IPS DF 6.9 (cell line): ENCODE measurements around the gene KRTDAP.

Experiments used
- DNase-seq: peaks from one replicate; pipeline ENCODE4 v3.0.0-alpha.2; 2013; ENCODE audit warnings: low read depth, low spot score
- H3K27ac ChIP-seq: one replicate; pipeline ENCODE4 v1.5.1; 2013; ENCODE audit warnings: low read length, control low read depth
- H3K27me3 ChIP-seq: 2 replicates; pipeline ENCODE4 v1.6.1; 2013; ENCODE audit warnings: mild to moderate bottlenecking, low read length; ENCODE audit not compliant: control insufficient read depth, insufficient read depth
- H3K36me3 ChIP-seq: 2 replicates; pipeline ENCODE4 v1.6.1; 2013; ENCODE audit warnings: low read length; ENCODE audit not compliant: control insufficient read depth, insufficient read depth
- H3K4me1 ChIP-seq: 2 replicates; pipeline ENCODE4 v1.6.1; 2013; ENCODE audit warnings: low read length; ENCODE audit not compliant: control insufficient read depth, insufficient read depth
- H3K4me3 ChIP-seq: 2 replicates; pipeline ENCODE4 v1.5.1; 2013; ENCODE audit warnings: mild to moderate bottlenecking, low read length
- H3K9me3 ChIP-seq: 2 replicates; pipeline ENCODE4 v1.6.1; 2013; ENCODE audit warnings: low read length, inconsistent platforms; ENCODE audit not compliant: control insufficient read depth, insufficient read depth
- WGBS: extraction: QIAGEN DNeasy Blood & Tissue Kit; methylation state at CpG from one replicate; pipeline ENCODE4 v1.1.7; 2013; ENCODE audit warnings: mixed read lengths, missing lambda C conversion rate; ENCODE audit not compliant: insufficient read length, insufficient coverage; 5-methylcytosine and 5-hydroxymethylcytosine counted together

The KRTDAP gene

GRCh38 chr19:35500611-35501010, 10.3 kb upstream of the KRTDAP start:
- Histone ChIP-seq H3K36me3 (peaks cover 40% of the 10 kb centered on the region), H3K4me1 (no peaks in the 10 kb centered on the region)
- no CpG with 5 or more reads among the region's 10 CpGs for WGBS

GRCh38 chr19:35498984-35499527, 8.8 kb upstream of the KRTDAP start:
- Histone ChIP-seq H3K4me1 (peaks cover 2% of the 10 kb centered on the region; the same call in 1 of the 2 replicates), H3K4me3 (no peak overlapping the region), H3K36me3 (peaks cover 33% of the 10 kb centered on the region), H3K27me3 (no peaks in the 10 kb centered on the region), H3K9me3 (no peaks in the 10 kb centered on the region), H3K27ac (no peak overlapping the region)
- no CpG with 5 or more reads among the region's 9 CpGs for WGBS
- no peak for DNase-seq

More at GRCh38 chr19:35500611-35501010, 10.3 kb upstream of the KRTDAP start:
- H3K27ac ChIP-seq: no peak overlapping the region
- no peak overlapping the region for H3K4me3 ChIP-seq
- no peaks in the 10 kb centered on the region for H3K27me3 ChIP-seq
- no peaks in the 10 kb centered on the region for H3K9me3 ChIP-seq
- DNase-seq: no peak

GRCh38 chr19:35498220-35498619, 8.0 kb upstream of the KRTDAP start:
- Histone ChIP-seq H3K27ac (no peak overlapping the region), H3K27me3 (no peaks in the 10 kb centered on the region), H3K4me1 (peaks cover 2% of the 10 kb centered on the region; the same call in 1 of the 2 replicates), H3K36me3 (peaks cover 29% of the 10 kb centered on the region), H3K9me3 (no peaks in the 10 kb centered on the region), H3K4me3 (no peak overlapping the region)
- WGBS: no CpG with 5 or more reads among the region's 3 CpGs
- no peak for DNase-seq

GRCh38 chr19:35497406-35497805, 7.1 kb upstream of the KRTDAP start:
- H3K36me3 ChIP-seq: peaks cover 26% of the 10 kb centered on the region
- no peak for DNase-seq
- WGBS: no CpG with 5 or more reads among the region's 14 CpGs
- H3K4me3 ChIP-seq: no peak overlapping the region
- no peaks in the 10 kb centered on the region for H3K27me3 ChIP-seq
- no peak overlapping the region for H3K27ac ChIP-seq
- H3K4me1 ChIP-seq: peaks cover 2% of the 10 kb centered on the region; the same call in 1 of the 2 replicates
- no peaks in the 10 kb centered on the region for H3K9me3 ChIP-seq

GRCh38 chr19:35495107-35496064, 5.1 kb upstream of the KRTDAP start:
- peaks cover 2% of the 10 kb centered on the region; the same call in 1 of the 2 replicates for H3K4me1 ChIP-seq
- no peaks in the 10 kb centered on the region for H3K9me3 ChIP-seq
- H3K4me3 ChIP-seq: no peak overlapping the region
- no peaks in the 10 kb centered on the region for H3K27me3 ChIP-seq
- WGBS: no CpG with 5 or more reads among the region's 30 CpGs
- no peak overlapping the region for H3K27ac ChIP-seq
- DNase-seq: no peak
- peaks cover 18% of the 10 kb centered on the region for H3K36me3 ChIP-seq

- peaks cover 2% of the 10 kb centered on the region; the same call in 1 of the 2 replicates for H3K4me1 ChIP-seq
- H3K4me3 ChIP-seq: no peak overlapping the region
- no CpG with 5 or more reads among the region's 9 CpGs for WGBS
- H3K9me3 ChIP-seq: no peaks in the 10 kb centered on the region
- no peak overlapping the region for H3K27ac ChIP-seq
- DNase-seq: no peak
- H3K27me3 ChIP-seq: no peaks in the 10 kb centered on the region
- peaks cover 7% of the 10 kb centered on the region for H3K36me3 ChIP-seq
These were observed 3.7 kb upstream of the KRTDAP start for GRCh38 chr19:35493971-35494370.

GRCh38 chr19:35491836-35492360, 1.6 kb upstream of the KRTDAP start:
- no peaks in the 10 kb centered on the region for H3K36me3 ChIP-seq
- no peak overlapping the region for H3K27ac ChIP-seq
- H3K4me3 ChIP-seq: no peak overlapping the region
- no CpG with 5 or more reads among the region's 9 CpGs for WGBS
- DNase-seq: no peak
- H3K27me3 ChIP-seq: no peaks in the 10 kb centered on the region
- H3K9me3 ChIP-seq: no peaks in the 10 kb centered on the region
- peaks cover 2% of the 10 kb centered on the region; the same call in 1 of the 2 replicates for H3K4me1 ChIP-seq

GRCh38 chr19:35488677-35489076, 1.6 kb downstream of the KRTDAP start:
- H3K4me3 ChIP-seq: no peak overlapping the region
- no peaks in the 10 kb centered on the region for H3K27me3 ChIP-seq
- no peak overlapping the region for H3K27ac ChIP-seq
- no peak for DNase-seq
- no peaks in the 10 kb centered on the region for H3K36me3 ChIP-seq
- H3K4me1 ChIP-seq: no peaks in the 10 kb centered on the region
- H3K9me3 ChIP-seq: no peaks in the 10 kb centered on the region
- WGBS: no CpG with 5 or more reads among the region's 16 CpGs

GRCh38 chr19:35487656-35488182, 2.5 kb downstream of the KRTDAP start:
- no peak for DNase-seq
- no CpG with 5 or more reads among the region's 10 CpGs for WGBS
- Histone ChIP-seq H3K4me3 (no peak overlapping the region), H3K9me3 (no peaks in the 10 kb centered on the region), H3K36me3 (no peaks in the 10 kb centered on the region), H3K27me3 (no peaks in the 10 kb centered on the region), H3K4me1 (no peaks in the 10 kb centered on the region), H3K27ac (no peak overlapping the region)

- no peak overlapping the region for H3K27ac ChIP-seq
- H3K36me3 ChIP-seq: no peaks in the 10 kb centered on the region
- no peaks in the 10 kb centered on the region for H3K27me3 ChIP-seq
- H3K4me3 ChIP-seq: no peak overlapping the region
- no peaks in the 10 kb centered on the region for H3K4me1 ChIP-seq
- no peak for DNase-seq
- WGBS: no CpG with 5 or more reads among the region's 3 CpGs
- no peaks in the 10 kb centered on the region for H3K9me3 ChIP-seq
These were observed 4.0 kb downstream of the KRTDAP start for GRCh38 chr19:35486268-35486708.
